Measurements from ENCODE around the gene ZNF213.

The ZNF213 gene

GRCh38 chr16:3089717-3090592, 44.9 kb upstream of the ZNF213 start:
- no peak overlapping the region for H3K18ac ChIP-seq (ENCODE audit: low read depth in 1 of 2, low read length in 2 of 2)
- H3K9ac ChIP-seq (ENCODE audit: low read length): no peak overlapping the region
- no peak overlapping the region for H2AK5ac ChIP-seq (ENCODE audit: low read length, severe bottlenecking)
- no peak overlapping the region for H4K8ac ChIP-seq (ENCODE audit: low read length)
- H3K36me3 ChIP-seq (ENCODE audit: control insufficient read depth in 1 of 2, insufficient read depth in 2 of 2, low read depth in 1 of 2, low read length in 2 of 2): no peaks in the 10 kb centered on the region
- H3K4me1 ChIP-seq (ENCODE audit: control insufficient read depth, insufficient read depth, low read depth, low read length): peaks cover 11% of the 10 kb centered on the region
- H3K14ac ChIP-seq (ENCODE audit: low read length in 2 of 2): no peak overlapping the region
- H2BK5ac ChIP-seq (ENCODE audit: low read depth, low read length, poor library complexity, severe bottlenecking): no peak overlapping the region
- H3K9me3 ChIP-seq (ENCODE audit: control insufficient read depth, low read length): no peaks in the 10 kb centered on the region
- no peak overlapping the region for H3K4me3 ChIP-seq (ENCODE audit: insufficient read depth in 1 of 2, low read depth in 1 of 2, low read length in 2 of 2)
- H3K4me2 ChIP-seq (ENCODE audit: low read length, poor library complexity, severe bottlenecking): no peak overlapping the region
- no peak overlapping the region for H2AFZ ChIP-seq (ENCODE audit: low read depth, low read length)
- peaks cover 17 to 53% of the 10 kb centered on the region in 2 experiments for H3K27me3 ChIP-seq (ENCODE audit: control insufficient read depth in 1 of 2, insufficient read depth in 1 of 2, low read length in 2 of 2)
- no peaks in the 10 kb centered on the region for H3K79me1 ChIP-seq (replicated peaks; ENCODE audit: low read length, poor library complexity, severe bottlenecking)
- WGBS: 97% methylated on average over 81 of the region's 81 CpGs
- no peak overlapping the region for H3K23ac ChIP-seq (ENCODE audit: low read length in 2 of 2)
- no peak overlapping the region for H3K4ac ChIP-seq (ENCODE audit: low read depth in 1 of 2, low read length in 2 of 2)
- no peak overlapping the region for H3K27ac ChIP-seq (ENCODE audit: low read length, poor library complexity, severe bottlenecking)
- H2BK15ac ChIP-seq (ENCODE audit: low read depth, poor library complexity, severe bottlenecking): no peak overlapping the region
- DNase-seq: no peak
- H2BK120ac ChIP-seq (ENCODE audit: low read depth, low read length): no peak overlapping the region
- peak overlapping the region; percentile 40 for H4K91ac ChIP-seq (ENCODE audit: low read length)
- H2BK12ac ChIP-seq (ENCODE audit: low read length in 2 of 2): no peak overlapping the region

- no peak overlapping the region for H3K4me3 ChIP-seq (ENCODE audit: insufficient read depth in 1 of 2, low read depth in 1 of 2, low read length in 2 of 2)
- peaks cover 14 to 45% of the 10 kb centered on the region in 2 experiments for H3K27me3 ChIP-seq (ENCODE audit: control insufficient read depth in 1 of 2, insufficient read depth in 1 of 2, low read length in 2 of 2)
- H3K79me1 ChIP-seq (replicated peaks; ENCODE audit: low read length, poor library complexity, severe bottlenecking): no peaks in the 10 kb centered on the region
- no peak overlapping the region for H2AFZ ChIP-seq (ENCODE audit: low read depth, low read length)
- no peak overlapping the region for H3K14ac ChIP-seq (ENCODE audit: low read length in 2 of 2)
- no peak overlapping the region for H2BK12ac ChIP-seq (ENCODE audit: low read length in 2 of 2)
- no peak overlapping the region for H4K8ac ChIP-seq (ENCODE audit: low read length)
- peak overlapping the region; percentile 20 for H4K91ac ChIP-seq (ENCODE audit: low read length)
- peaks cover 11% of the 10 kb centered on the region for H3K4me1 ChIP-seq (ENCODE audit: control insufficient read depth, insufficient read depth, low read depth, low read length)
- H3K4me2 ChIP-seq (ENCODE audit: low read length, poor library complexity, severe bottlenecking): no peak overlapping the region
- H2AK5ac ChIP-seq (ENCODE audit: low read length, severe bottlenecking): no peak overlapping the region
- H2BK5ac ChIP-seq (ENCODE audit: low read depth, low read length, poor library complexity, severe bottlenecking): no peak overlapping the region
- no peak overlapping the region for H2BK15ac ChIP-seq (ENCODE audit: low read depth, poor library complexity, severe bottlenecking)
- no peak overlapping the region for H3K4ac ChIP-seq (ENCODE audit: low read depth in 1 of 2, low read length in 2 of 2)
- H3K36me3 ChIP-seq (ENCODE audit: control insufficient read depth in 1 of 2, insufficient read depth in 2 of 2, low read depth in 1 of 2, low read length in 2 of 2): no peaks in the 10 kb centered on the region
- 87% methylated on average over 8 of the region's 8 CpGs for WGBS
- DNase-seq: no peak
- H3K18ac ChIP-seq (ENCODE audit: low read depth in 1 of 2, low read length in 2 of 2): no peak overlapping the region
- H3K9ac ChIP-seq (ENCODE audit: low read length): no peak overlapping the region
- H3K23ac ChIP-seq (ENCODE audit: low read length in 2 of 2): no peak overlapping the region
- no peaks in the 10 kb centered on the region for H3K9me3 ChIP-seq (ENCODE audit: control insufficient read depth, low read length)
- no peak overlapping the region for H3K27ac ChIP-seq (ENCODE audit: low read length, poor library complexity, severe bottlenecking)
- no peak overlapping the region for H2BK120ac ChIP-seq (ENCODE audit: low read depth, low read length)
Observed at GRCh38 chr16:3091551-3091950, 43.3 kb upstream of the ZNF213 start.

GRCh38 chr16:3092501-3092941, 42.3 kb upstream of the ZNF213 start:
- H2AK5ac ChIP-seq (ENCODE audit: low read length, severe bottlenecking): no peak overlapping the region

GRCh38 chr16:3094289-3095027, 40.4 kb upstream of the ZNF213 start:
- Histone ChIP-seq H3K9me3 (ENCODE audit: control insufficient read depth, low read length) (no peaks in the 10 kb centered on the region), H4K91ac (ENCODE audit: low read length) (no peak overlapping the region), H3K4ac (ENCODE audit: low read depth in 1 of 2, low read length in 2 of 2) (no peak overlapping the region), H2AFZ (ENCODE audit: low read depth, low read length) (no peak overlapping the region), H2AK5ac (ENCODE audit: low read length, severe bottlenecking) (no peak overlapping the region), H2BK120ac (ENCODE audit: low read depth, low read length) (no peak overlapping the region), H3K27me3 (ENCODE audit: control insufficient read depth in 1 of 2, insufficient read depth in 1 of 2, low read length in 2 of 2) (peaks cover 37% of the 10 kb centered on the region in 2 experiments), H2BK5ac (ENCODE audit: low read depth, low read length, poor library complexity, severe bottlenecking) (no peak overlapping the region), H3K9ac (ENCODE audit: low read length) (no peak overlapping the region), H4K8ac (ENCODE audit: low read length) (no peak overlapping the region), H3K4me3 (ENCODE audit: insufficient read depth in 1 of 2, low read depth in 1 of 2, low read length in 2 of 2) (no peak overlapping the region), H2BK15ac (ENCODE audit: low read depth, poor library complexity, severe bottlenecking) (no peak overlapping the region), H3K27ac (ENCODE audit: low read length, poor library complexity, severe bottlenecking) (no peak overlapping the region), H3K4me2 (ENCODE audit: low read length, poor library complexity, severe bottlenecking) (no peak overlapping the region), H2BK12ac (ENCODE audit: low read length in 2 of 2) (no peak overlapping the region), H3K4me1 (ENCODE audit: control insufficient read depth, insufficient read depth, low read depth, low read length) (peaks cover 2% of the 10 kb centered on the region), H3K14ac (ENCODE audit: low read length in 2 of 2) (no peak overlapping the region), H3K18ac (ENCODE audit: low read depth in 1 of 2, low read length in 2 of 2) (no peak overlapping the region), H3K36me3 (ENCODE audit: control insufficient read depth in 1 of 2, insufficient read depth in 2 of 2, low read depth in 1 of 2, low read length in 2 of 2) (no peaks in the 10 kb centered on the region), H3K23ac (ENCODE audit: low read length in 2 of 2) (no peak overlapping the region), H3K79me1 (replicated peaks; ENCODE audit: low read length, poor library complexity, severe bottlenecking) (no peaks in the 10 kb centered on the region)
- peak; percentile 47 for DNase-seq
- WGBS: 85% methylated on average over 21 of the region's 22 CpGs

More at GRCh38 chr16:3092501-3092941, 42.3 kb upstream of the ZNF213 start:
- no peak overlapping the region for H2AFZ ChIP-seq (ENCODE audit: low read depth, low read length)
- no peaks in the 10 kb centered on the region for H3K79me1 ChIP-seq (replicated peaks; ENCODE audit: low read length, poor library complexity, severe bottlenecking)
- H3K9ac ChIP-seq (ENCODE audit: low read length): no peak overlapping the region
- no peak overlapping the region for H3K27ac ChIP-seq (ENCODE audit: low read length, poor library complexity, severe bottlenecking)
- no peak overlapping the region for H3K14ac ChIP-seq (ENCODE audit: low read length in 2 of 2)
- H4K91ac ChIP-seq (ENCODE audit: low read length): no peak overlapping the region
- no peak overlapping the region for H2BK120ac ChIP-seq (ENCODE audit: low read depth, low read length)
- H3K27me3 ChIP-seq (ENCODE audit: control insufficient read depth in 1 of 2, insufficient read depth in 1 of 2, low read length in 2 of 2): peaks cover 18 to 38% of the 10 kb centered on the region in 2 experiments
- no peak overlapping the region for H3K4ac ChIP-seq (ENCODE audit: low read depth in 1 of 2, low read length in 2 of 2)
- H3K23ac ChIP-seq (ENCODE audit: low read length in 2 of 2): no peak overlapping the region
- peaks cover 4% of the 10 kb centered on the region for H3K4me1 ChIP-seq (ENCODE audit: control insufficient read depth, insufficient read depth, low read depth, low read length)
- H2BK5ac ChIP-seq (ENCODE audit: low read depth, low read length, poor library complexity, severe bottlenecking): no peak overlapping the region
- whole genome bisulfite sequencing: 77% methylated on average over 20 of the region's 20 CpGs
- no peak overlapping the region for H3K4me2 ChIP-seq (ENCODE audit: low read length, poor library complexity, severe bottlenecking)
- no peak overlapping the region for H4K8ac ChIP-seq (ENCODE audit: low read length)
- H3K36me3 ChIP-seq (ENCODE audit: control insufficient read depth in 1 of 2, insufficient read depth in 2 of 2, low read depth in 1 of 2, low read length in 2 of 2): no peaks in the 10 kb centered on the region
- no peak overlapping the region for H2BK12ac ChIP-seq (ENCODE audit: low read length in 2 of 2)
- H3K9me3 ChIP-seq (ENCODE audit: control insufficient read depth, low read length): no peaks in the 10 kb centered on the region
- peak overlapping the region; percentile 21 for H2BK15ac ChIP-seq (ENCODE audit: low read depth, poor library complexity, severe bottlenecking)
- no peak overlapping the region for H3K4me3 ChIP-seq (ENCODE audit: insufficient read depth in 1 of 2, low read depth in 1 of 2, low read length in 2 of 2)
- no peak for DNase-seq
- no peak overlapping the region for H3K18ac ChIP-seq (ENCODE audit: low read depth in 1 of 2, low read length in 2 of 2)

Measured in mesenchymal stem cell (in vitro differentiated cells and primary cell).